BLaER1 (cell line): Measurements from ENCODE around the gene OR2AG2.

Experiments
- H3K27ac ChIP-seq: shearing (Covaris generic); formaldehyde crosslinking; 2 replicates; pipeline ENCODE4 v1.8.1; 2022
- H3K27me3 ChIP-seq: shearing (Covaris generic); formaldehyde crosslinking; 2 replicates; pipeline ENCODE4 v1.8.1; 2022
- H3K36me3 ChIP-seq: shearing (Covaris generic); formaldehyde crosslinking; 2 replicates; pipeline ENCODE4 v1.8.1; 2022
- H3K4me1 ChIP-seq: shearing (Covaris generic); formaldehyde crosslinking; 2 replicates; pipeline ENCODE4 v1.8.1; 2022
- H3K4me2 ChIP-seq: shearing (Covaris generic); formaldehyde crosslinking; 2 replicates; pipeline ENCODE4 v1.8.1; 2022
- H3K4me3 ChIP-seq: shearing (Covaris generic); formaldehyde crosslinking; 2 replicates; pipeline ENCODE4 v1.8.1; 2022
- H3K9ac ChIP-seq: shearing (Covaris generic); formaldehyde crosslinking; 2 replicates; pipeline ENCODE4 v1.8.1; 2022
- H3K9me3 ChIP-seq: shearing (Covaris generic); formaldehyde crosslinking; 2 replicates; pipeline ENCODE4 v1.8.1; 2022
- H4K20me1 ChIP-seq: shearing (Covaris generic); formaldehyde crosslinking; 2 replicates; pipeline ENCODE4 v1.8.1; 2022
- Cebpa-rat ChIP-seq: shearing (Covaris generic); IDR thresholded peaks from 2 replicates; pipeline ENCODE4 v1.8.1; 2022

Gene OR2AG2

GRCh38 chr11:6742260-6742659 lies 29.5 kb downstream of the OR2AG2 start:
- Histone ChIP-seq H3K4me2 (no peak overlapping the region), H3K27me3 (no peaks in the 10 kb centered on the region), H3K9me3 (no peaks in the 10 kb centered on the region), H3K9ac (no peak overlapping the region), H3K27ac (no peak overlapping the region), H4K20me1 (no peaks in the 10 kb centered on the region), H3K4me1 (peaks cover 20% of the 10 kb centered on the region), H3K4me3 (no peak overlapping the region), H3K36me3 (no peaks in the 10 kb centered on the region)
- no peak for TF ChIP-seq Cebpa-rat

DNA sequence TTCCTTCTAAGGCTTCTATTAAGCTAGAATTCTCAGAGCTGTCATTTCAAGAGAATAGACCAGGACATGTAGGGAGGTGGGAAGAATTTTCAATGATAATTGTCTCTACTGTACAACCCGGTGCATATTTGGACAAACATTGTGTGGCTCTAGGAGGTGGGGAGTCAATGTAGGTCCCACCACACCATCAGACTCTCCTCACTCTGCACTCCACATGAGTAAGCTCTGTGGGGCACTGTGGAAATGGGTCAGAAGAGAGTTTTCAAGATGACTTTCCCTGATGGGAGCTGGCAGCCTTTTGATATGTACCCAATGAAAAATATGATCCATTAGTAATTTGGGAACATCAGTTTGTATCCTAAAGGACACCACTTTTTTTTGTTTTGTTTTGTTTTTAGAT lies 33.2 kb downstream of the OR2AG2 start:
- H3K4me3 ChIP-seq: no peak overlapping the region
- H3K36me3 ChIP-seq: no peaks in the 10 kb centered on the region
- no peaks in the 10 kb centered on the region for H4K20me1 ChIP-seq
- H3K9ac ChIP-seq: no peak overlapping the region
- TF ChIP-seq Cebpa-rat: no peak
- H3K4me2 ChIP-seq: no peak overlapping the region
- H3K9me3 ChIP-seq: no peaks in the 10 kb centered on the region
- peaks cover 11% of the 10 kb centered on the region for H3K4me1 ChIP-seq
- H3K27ac ChIP-seq: no peak overlapping the region
- H3K27me3 ChIP-seq: no peaks in the 10 kb centered on the region

GRCh38 chr11:6737872-6738466 lies 33.8 kb downstream of the OR2AG2 start:
- H3K27me3 ChIP-seq: no peaks in the 10 kb centered on the region
- no peak overlapping the region for H3K4me3 ChIP-seq
- H3K36me3 ChIP-seq: no peaks in the 10 kb centered on the region
- no peak overlapping the region for H3K9ac ChIP-seq
- no peak overlapping the region for H3K4me2 ChIP-seq
- no peaks in the 10 kb centered on the region for H3K9me3 ChIP-seq
- no peaks in the 10 kb centered on the region for H4K20me1 ChIP-seq
- TF ChIP-seq Cebpa-rat: no peak
- H3K4me1 ChIP-seq: peaks cover 11% of the 10 kb centered on the region
- no peak overlapping the region for H3K27ac ChIP-seq

DNA sequence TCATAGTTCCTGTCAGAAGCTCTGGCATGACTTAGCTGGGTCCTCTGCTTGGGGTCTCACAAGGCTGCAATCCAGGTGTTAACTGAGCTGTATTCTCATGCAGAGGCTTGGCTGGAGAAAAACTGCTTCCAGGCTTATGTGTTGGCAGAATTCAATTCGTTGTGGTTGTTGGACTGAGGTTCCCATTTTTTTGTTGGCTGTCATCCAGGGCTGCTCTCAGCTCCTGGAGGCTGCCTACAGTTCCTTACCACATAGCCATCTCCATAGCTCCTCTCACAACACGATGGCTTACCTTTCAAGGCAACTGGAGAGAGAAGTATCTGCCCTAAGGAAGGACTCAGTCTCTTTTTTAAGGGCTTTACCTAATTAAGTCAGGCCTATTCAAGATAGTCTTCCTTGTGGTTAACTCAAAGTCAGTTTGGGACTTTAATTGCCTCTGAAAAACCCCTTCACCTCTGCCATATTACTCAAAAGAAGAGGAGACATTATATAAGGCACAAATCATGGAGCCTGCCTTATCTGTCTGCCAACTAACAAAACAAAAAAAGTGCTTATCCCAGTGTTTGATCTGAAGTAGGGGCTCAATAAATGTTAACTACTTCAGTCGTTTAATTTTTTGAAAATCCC lies 35.2 kb downstream of the OR2AG2 start:
- no peaks in the 10 kb centered on the region for H3K36me3 ChIP-seq
- TF ChIP-seq Cebpa-rat: no peak
- H3K9ac ChIP-seq: no peak overlapping the region
- no peaks in the 10 kb centered on the region for H3K27me3 ChIP-seq
- no peaks in the 10 kb centered on the region for H4K20me1 ChIP-seq
- H3K4me1 ChIP-seq: peaks cover 11% of the 10 kb centered on the region
- no peaks in the 10 kb centered on the region for H3K9me3 ChIP-seq
- no peak overlapping the region for H3K4me2 ChIP-seq
- H3K27ac ChIP-seq: no peak overlapping the region
- no peak overlapping the region for H3K4me3 ChIP-seq

- peaks cover 11% of the 10 kb centered on the region for H3K4me1 ChIP-seq
- peak overlapping the region; percentile 1; the same call in 1 of the 2 replicates for H3K4me2 ChIP-seq
- no peak overlapping the region for H3K4me3 ChIP-seq
- no peaks in the 10 kb centered on the region for H3K27me3 ChIP-seq
- no peaks in the 10 kb centered on the region for H3K36me3 ChIP-seq
- no peaks in the 10 kb centered on the region for H3K9me3 ChIP-seq
- H4K20me1 ChIP-seq: no peaks in the 10 kb centered on the region
- H3K9ac ChIP-seq: no peak overlapping the region
- TF ChIP-seq Cebpa-rat: no peak
- no peak overlapping the region for H3K27ac ChIP-seq
These were observed 36.5 kb downstream of the OR2AG2 start for GRCh38 chr11:6735306-6735705.

DNA sequence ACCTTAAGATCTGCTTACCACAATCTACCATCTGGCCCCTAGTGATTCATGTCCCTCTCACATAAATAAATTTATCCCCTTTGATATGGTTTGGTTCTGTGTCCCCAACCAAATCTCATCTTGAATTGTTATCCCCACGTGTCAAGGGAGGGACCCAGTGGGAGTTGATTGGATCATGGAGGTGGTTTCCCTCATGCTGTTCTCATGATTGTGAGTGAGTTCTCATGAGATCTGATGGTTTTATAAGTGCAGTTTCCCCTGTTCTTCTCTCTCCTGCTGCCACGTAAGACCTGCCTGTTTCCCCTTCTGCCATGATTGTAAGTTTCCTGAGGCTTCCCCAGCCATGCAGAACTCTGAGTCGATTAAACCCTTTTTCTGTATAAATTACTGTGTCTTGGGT lies 37.2 kb downstream of the OR2AG2 start:
- Histone ChIP-seq H3K4me2 (no peak overlapping the region), H3K9ac (no peak overlapping the region), H3K36me3 (no peaks in the 10 kb centered on the region), H3K27ac (no peak overlapping the region), H3K4me3 (no peak overlapping the region), H3K9me3 (no peaks in the 10 kb centered on the region), H3K4me1 (peaks cover 11% of the 10 kb centered on the region), H3K27me3 (no peaks in the 10 kb centered on the region), H4K20me1 (no peaks in the 10 kb centered on the region)
- no peak for TF ChIP-seq Cebpa-rat

GRCh38 chr11:6733326-6734275 lies 38.2 kb downstream of the OR2AG2 start:
- H3K9me3 ChIP-seq: no peaks in the 10 kb centered on the region

GRCh38 chr11:6727971-6728760 lies 43.6 kb downstream of the OR2AG2 start:
- H3K27me3 ChIP-seq: no peaks in the 10 kb centered on the region

More at GRCh38 chr11:6733326-6734275, 38.2 kb downstream of the OR2AG2 start:
- Histone ChIP-seq H3K36me3 (no peaks in the 10 kb centered on the region), H3K9ac (no peak overlapping the region), H3K27ac (no peak overlapping the region), H3K4me2 (no peak overlapping the region), H3K4me1 (peaks cover 11% of the 10 kb centered on the region), H3K4me3 (no peak overlapping the region), H3K27me3 (no peaks in the 10 kb centered on the region), H4K20me1 (no peaks in the 10 kb centered on the region)
- TF ChIP-seq Cebpa-rat: no peak

GRCh38 chr11:6725386-6725896 lies 46.3 kb downstream of the OR2AG2 start:
- no peak for TF ChIP-seq Cebpa-rat
- Histone ChIP-seq H3K9ac (no peak overlapping the region), H3K4me1 (no peaks in the 10 kb centered on the region), H3K36me3 (no peaks in the 10 kb centered on the region), H3K4me3 (no peak overlapping the region), H3K9me3 (no peaks in the 10 kb centered on the region), H3K27ac (no peak overlapping the region), H3K4me2 (no peak overlapping the region), H4K20me1 (no peaks in the 10 kb centered on the region), H3K27me3 (no peaks in the 10 kb centered on the region)

More at GRCh38 chr11:6727971-6728760, 43.6 kb downstream of the OR2AG2 start:
- Histone ChIP-seq H3K4me3 (no peak overlapping the region), H3K4me1 (no peaks in the 10 kb centered on the region), H3K9me3 (no peaks in the 10 kb centered on the region), H4K20me1 (no peaks in the 10 kb centered on the region), H3K27ac (no peak overlapping the region), H3K4me2 (no peak overlapping the region), H3K36me3 (no peaks in the 10 kb centered on the region), H3K9ac (no peak overlapping the region)
- no peak for TF ChIP-seq Cebpa-rat
